ENCODE results near the gene EIF5B.
"Not testable (repeated sequence)": the region's sequence is repeated elsewhere in the genome, so short reads cannot be mapped to it uniquely, and the experiment has no call there.

Gene EIF5B

GRCh38 chr2:99365661-99366060 is 28.5 kb downstream of the EIF5B start:
- DNase-seq (ENCODE audit: low read depth), result no peak

DNA sequence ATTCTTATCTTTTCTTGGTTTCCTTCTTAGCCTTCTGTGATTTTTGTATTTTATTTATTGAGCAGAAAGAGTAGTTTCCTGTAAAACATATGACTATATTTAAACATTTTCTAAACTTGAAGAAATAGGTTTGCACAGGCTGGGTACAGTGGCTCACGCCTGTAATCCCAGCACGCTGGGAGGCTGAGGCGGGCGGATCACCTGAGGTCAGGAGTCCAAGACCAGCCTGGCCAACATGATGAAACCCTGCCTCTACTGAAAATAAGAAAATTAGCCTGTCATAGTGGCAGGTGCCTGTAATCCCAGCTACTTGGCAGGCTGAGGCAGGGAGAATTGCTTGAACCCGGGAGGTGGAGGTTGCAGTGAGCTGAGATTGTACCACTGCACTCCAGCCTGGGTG is 31.7 kb downstream of the EIF5B start:
- not testable (repeated sequence) for DNase-seq (ENCODE audit: low read depth)

GRCh38 chr2:99373144-99373543 is 36.0 kb downstream of the EIF5B start:
- no peak for DNase-seq (ENCODE audit: low read depth)

DNA sequence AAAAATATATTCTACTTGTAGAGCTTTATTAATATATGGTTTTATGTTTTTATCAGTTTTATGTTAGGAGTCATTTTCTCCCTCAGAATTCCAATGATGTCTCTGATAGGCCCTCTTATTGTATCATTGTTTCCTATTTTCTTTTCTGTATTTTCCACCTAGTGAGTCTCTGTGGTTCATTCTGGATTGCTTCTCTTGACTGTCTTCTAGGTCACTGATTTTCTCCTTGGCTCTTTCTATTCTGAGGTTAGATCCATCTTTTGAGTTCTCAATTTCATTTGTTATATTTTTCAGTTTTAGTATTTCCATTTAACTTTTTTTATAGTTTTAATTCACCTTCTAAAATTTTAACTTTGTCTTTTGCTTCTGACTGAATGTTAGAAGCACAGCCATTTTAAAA is 37.6 kb downstream of the EIF5B start:
- DNase-seq (ENCODE audit: low read depth), result no peak

DNA sequence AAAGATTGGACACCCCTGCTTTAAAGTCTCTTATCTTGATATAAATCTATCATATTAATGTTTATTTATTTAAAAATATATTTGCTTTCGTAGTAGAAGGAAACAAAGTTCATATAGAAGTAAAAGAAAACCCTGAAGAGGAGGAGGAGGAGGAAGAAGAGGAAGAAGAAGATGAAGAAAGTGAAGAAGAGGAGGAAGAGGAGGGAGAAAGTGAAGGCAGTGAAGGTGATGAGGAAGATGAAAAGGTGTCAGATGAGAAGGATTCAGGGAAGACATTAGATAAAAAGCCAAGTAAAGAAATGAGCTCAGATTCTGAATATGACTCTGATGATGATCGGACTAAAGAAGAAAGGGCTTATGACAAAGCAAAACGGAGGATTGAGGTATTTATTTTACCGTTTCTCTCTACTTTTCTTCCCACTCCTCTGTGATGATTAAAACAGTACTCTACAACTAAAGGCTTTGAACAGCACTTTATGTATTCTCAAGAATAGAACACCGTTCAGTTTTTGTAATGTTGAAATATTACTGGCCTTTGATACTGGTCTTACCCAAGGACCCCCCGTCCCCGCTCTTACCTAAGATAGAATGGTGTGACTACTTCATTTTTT is 39.2 kb downstream of the EIF5B start:
- DNase-seq (ENCODE audit: low read depth), result no peak

DNA sequence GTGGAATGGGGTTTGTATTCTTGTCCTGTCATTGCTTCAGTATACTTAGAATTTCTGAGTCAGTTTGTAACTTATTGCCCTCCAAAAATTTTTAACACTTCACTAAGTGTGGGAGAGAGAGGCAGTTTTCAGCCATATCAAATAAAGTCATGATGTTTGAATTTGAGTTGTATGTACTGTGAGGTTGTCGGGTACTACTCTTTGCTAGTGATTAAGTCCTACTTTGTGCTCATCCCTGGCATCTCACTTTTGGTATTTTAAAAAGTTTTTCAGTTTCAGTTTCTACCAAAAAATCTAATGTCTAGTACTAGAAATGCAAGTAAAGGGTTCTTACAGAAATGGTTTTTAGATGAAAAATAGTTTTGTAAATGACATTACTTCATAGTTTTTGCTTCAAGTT is 40.7 kb downstream of the EIF5B start:
- no peak for DNase-seq (ENCODE audit: low read depth)

DNA sequence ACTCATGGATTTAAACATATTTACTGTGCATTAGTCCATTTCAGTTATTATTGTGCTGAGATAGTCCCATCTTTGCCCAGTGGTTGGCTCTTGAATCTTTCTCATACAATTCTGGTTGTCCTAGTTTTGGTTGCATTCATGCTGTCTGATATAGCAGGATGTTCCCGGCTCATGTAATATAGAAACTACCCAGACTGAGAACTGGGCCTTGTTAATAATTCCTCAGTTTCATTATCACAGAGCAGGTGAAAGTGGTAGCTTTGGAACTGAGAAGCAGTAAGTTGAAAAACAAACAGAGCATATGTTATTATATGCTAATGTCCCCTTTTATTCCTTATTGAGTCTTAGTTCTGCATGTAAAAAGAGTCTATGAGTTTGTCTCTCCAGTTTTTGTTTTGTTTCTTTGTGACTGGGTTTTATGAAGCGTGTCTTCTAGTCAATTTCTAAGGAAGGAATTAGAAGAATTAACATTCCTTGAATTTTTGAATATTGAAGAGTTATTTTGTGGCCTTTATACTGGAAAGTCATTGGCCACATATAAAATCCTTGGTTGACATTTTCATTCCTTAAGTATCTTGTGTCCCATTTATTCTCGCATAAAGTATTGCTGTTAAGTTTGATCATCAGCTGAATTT is 43.3 kb downstream of the EIF5B start:
- DNase-seq (ENCODE audit: low read depth), result no peak

- no peak for DNase-seq (ENCODE audit: low read depth)
Measured at GRCh38 chr2:99382143-99382542, 45.0 kb downstream of the EIF5B start.

DNA sequence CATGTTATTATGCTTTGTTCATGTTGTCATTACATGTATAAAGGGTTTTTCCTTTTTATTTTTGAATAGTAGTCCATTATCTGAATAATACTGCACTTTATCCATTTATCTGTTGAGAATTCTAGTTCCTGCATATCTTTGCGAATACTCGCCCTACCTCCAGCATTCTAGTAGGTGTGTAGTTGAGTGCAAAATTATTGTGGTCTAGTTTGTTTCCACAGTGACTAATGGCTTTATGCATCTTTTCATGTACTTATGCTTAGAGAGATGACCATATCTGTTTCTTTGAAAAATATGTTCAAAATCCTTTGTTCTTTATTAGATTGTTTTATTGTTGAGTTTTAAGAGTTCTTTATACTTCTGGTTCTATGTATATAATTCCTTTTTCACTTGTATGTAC is 48.8 kb downstream of the EIF5B start:
- DNase-seq (ENCODE audit: low read depth), result no peak

DNA sequence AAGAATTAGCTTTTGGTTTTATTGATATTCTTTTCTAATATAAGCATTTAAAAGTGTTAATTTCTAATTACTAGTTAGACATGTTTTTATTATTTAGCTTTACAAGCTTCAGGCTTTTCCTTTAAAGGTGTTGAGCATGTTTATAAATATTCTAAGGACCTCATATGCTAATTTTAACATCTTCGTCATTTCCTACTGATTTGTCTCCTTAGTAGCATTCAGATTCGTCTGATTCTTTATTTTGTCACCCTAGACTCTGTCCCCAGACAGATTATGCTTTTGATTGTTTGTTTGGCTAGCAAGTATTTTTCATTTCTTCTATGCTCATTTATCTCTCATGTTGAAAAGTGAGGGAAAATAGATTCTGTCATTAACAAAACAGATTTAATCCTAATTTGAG is 51.7 kb downstream of the EIF5B start:
- DNase-seq (ENCODE audit: low read depth), result no peak

DNA sequence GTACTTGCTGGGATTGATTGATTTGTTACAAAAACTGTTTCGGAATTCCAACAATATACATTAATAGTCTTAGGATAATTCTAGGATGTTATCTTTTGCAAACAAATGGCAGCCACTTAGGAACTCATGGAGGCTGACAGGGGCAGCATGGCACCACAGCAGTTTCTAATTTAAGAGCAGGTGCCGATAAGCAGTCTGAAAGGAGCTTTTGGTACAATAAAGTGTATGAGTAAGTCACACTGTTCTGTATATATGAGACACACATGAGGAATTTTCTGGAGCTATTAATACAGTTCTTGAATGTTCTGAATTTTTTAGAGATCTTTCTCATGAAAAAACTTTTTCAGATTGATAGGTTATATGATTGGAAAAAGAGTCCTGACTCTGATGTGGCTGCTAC is 52.2 kb downstream of the EIF5B start:
- peak; percentile 33 for DNase-seq (ENCODE audit: low read depth)

DNA sequence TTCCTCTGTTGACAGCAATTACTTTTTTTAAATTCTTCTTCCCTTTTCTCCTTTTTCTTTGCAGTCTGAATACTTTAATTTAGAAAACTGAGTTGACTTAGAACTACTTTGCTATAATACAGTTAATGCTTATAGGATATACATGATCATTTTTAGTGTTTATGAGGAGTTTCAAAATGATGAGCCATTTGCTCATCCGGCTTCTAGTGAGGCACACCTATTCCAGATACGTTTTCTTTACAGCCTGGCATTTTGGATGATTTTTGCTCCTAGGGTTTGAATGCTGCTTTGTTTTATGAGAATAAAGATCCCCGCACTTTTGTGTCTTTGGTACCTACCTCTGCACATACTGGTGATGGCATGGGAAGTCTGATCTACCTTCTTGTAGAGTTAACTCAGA is 52.8 kb downstream of the EIF5B start:
- no peak for DNase-seq (ENCODE audit: low read depth)

GRCh38 chr2:99395589-99396130 is 58.5 kb downstream of the EIF5B start:
- no peak for DNase-seq (ENCODE audit: low read depth)

DNA sequence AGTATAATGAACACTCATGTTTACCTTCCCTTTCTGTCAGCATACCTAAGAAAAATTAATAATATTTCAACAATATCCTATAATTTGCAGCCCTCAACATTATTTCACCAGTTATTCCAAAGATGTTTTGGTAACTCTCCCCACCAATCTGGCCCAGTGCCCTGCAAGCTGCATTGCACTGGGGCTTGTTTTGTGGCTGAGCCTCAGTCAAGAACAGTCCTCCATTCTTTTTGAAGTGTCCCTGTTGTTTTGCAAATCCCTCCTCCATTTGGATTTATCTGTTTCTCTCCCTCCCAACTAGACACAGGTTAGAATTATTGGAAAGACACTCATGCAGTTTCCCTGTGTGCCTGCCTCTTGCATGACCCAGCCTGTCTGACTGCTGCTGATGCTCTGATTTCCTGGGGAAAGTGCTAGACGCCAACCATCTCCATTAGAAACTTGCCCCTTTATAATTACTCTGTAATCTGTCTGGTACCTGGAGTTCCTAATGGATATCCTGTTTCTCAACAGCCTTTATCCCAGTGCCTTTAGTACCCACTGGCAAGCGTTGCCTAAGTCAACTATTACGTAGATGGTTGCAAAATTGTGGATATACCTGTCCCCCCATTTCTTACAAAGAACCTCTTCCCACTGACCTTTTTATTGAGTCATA is 60.2 kb downstream of the EIF5B start:
- no peak for DNase-seq (ENCODE audit: low read depth)

DNA sequence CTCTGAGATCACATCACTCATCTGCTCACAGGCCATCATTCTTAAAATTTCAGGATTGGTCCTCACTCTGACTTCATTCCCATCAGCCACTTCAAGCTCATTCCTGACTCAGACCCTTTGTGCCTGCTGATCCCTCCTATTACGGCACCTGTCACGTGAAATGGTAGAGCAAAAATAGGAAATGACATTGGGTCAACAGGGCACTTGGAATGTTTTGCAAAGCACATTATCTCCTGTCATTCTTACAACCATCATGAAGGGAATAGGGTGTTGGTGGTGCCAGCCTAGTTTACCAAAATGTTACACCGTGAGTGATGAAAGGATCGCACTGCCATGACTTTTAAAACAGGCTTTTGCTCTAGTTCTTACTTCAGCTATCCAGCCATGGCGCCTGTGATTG is 61.1 kb downstream of the EIF5B start:
- no peak for DNase-seq (ENCODE audit: low read depth)

- no peak for DNase-seq (ENCODE audit: low read depth)
Measured at GRCh38 chr2:99399063-99399462, 61.9 kb downstream of the EIF5B start.

DNA sequence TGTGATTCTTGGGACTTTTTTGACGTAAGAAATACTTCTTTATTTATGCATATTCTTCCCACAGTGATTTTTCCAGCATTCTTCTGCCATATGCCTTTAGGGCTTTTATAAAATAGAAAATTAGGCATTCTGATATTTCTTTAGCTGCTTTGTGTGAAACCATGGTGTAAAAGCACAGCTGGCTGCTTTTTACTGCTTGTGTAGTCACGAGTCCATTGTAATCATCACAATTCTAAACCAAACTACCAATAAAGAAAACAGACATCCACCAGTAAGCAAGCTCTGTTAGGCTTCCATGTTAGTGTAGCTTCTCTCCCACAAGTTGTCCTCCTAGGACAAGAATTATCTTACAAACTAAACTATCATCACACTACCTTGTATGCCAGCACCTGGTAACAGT is 62.6 kb downstream of the EIF5B start:
- no peak for DNase-seq (ENCODE audit: low read depth)

DNA sequence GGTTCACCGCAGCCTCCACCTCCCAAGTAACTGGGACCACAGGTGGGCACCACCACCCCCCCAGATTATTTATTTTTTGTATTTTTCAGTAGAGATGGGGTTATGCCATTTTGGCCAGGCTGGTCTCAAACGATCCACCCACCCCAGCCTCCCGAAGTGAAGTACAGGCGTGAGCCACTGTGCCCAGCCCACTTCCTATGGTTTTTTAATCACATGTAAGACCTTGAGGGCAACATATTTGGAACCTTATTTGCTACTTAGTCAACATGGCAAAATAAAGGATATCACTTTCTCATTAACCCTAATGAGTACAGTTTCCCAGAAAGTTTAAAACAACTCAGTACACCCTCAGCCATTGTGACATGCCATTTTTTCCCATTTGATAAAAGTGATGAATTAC is 64.7 kb downstream of the EIF5B start:
- no peak for DNase-seq (ENCODE audit: low read depth)

DNA sequence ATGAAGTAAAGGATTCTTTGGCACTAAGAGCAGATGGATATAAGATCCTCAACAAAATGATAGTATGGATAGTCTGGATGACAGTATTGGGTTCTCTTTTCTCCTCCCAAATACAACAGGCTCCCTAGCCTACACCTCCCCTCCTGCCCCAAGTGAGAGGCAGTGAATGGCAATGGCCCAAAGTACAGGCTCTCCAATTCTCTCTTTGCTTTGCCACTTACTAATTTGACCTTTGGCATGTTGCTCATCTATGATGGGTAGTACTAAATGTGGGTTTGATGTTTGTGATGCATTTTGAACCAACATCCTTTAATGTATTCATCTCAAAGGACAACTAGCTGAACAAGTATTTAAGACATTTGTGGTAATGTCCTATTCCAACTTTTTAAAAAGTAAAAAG is 65.9 kb downstream of the EIF5B start:
- DNase-seq (ENCODE audit: low read depth), result peak; percentile 74

- no peak for DNase-seq (ENCODE audit: low read depth)
Measured at GRCh38 chr2:99403524-99403923, 66.3 kb downstream of the EIF5B start.

GRCh38 chr2:99404039-99404796 is 67.0 kb downstream of the EIF5B start:
- DNase-seq (ENCODE audit: low read depth), result no peak

GRCh38 chr2:99404797-99405669 is 67.8 kb downstream of the EIF5B start:
- no peak for DNase-seq (ENCODE audit: low read depth)

All from HS-5 (cell line).